Mucosa of rectum (tissue), 2 donors: ENCODE data around the gene CHD9.
"Not testable (repeated sequence)": the region's sequence is repeated elsewhere in the genome, so short reads cannot be mapped to it uniquely, and the experiment has no call there.

ENCODE experiments used
- H3K27ac ChIP-seq, 2 donors: one replicate each; pipeline ENCODE4 v1.7.0; 2013; ENCODE audit warnings: inconsistent platforms in 2 of 2, low read depth in 2 of 2, low read length in 2 of 2
- H3K27me3 ChIP-seq, 2 donors: one replicate each; pipeline ENCODE4 v1.7.0; 2013; ENCODE audit warnings: low read length in 2 of 2; ENCODE audit not compliant: control insufficient read depth in 2 of 2, insufficient read depth in 2 of 2
- H3K36me3 ChIP-seq, 2 donors: one replicate each; pipeline ENCODE4 v1.7.0; 2013; ENCODE audit warnings: low read length in 2 of 2; ENCODE audit not compliant: control insufficient read depth in 2 of 2, insufficient read depth in 2 of 2
- H3K4me1 ChIP-seq, 2 donors: one replicate each; pipeline ENCODE4 v1.7.0; 2013; ENCODE audit warnings: low read length in 2 of 2, mild to moderate bottlenecking in 1 of 2; ENCODE audit not compliant: control insufficient read depth in 2 of 2, insufficient read depth in 2 of 2
- H3K4me3 ChIP-seq, 2 donors: one replicate each; pipeline ENCODE4 v1.7.0; 2013; ENCODE audit warnings: low read length in 2 of 2
- H3K9ac ChIP-seq, 2 donors: one replicate each; pipeline ENCODE4 v1.7.0; 2013; ENCODE audit warnings: low read length in 2 of 2, low read depth in 1 of 2, mild to moderate bottlenecking in 1 of 2
- H3K9me3 ChIP-seq, 2 donors: one replicate each; pipeline ENCODE4 v1.7.0; 2013; ENCODE audit warnings: low read length in 2 of 2; ENCODE audit not compliant: control insufficient read depth in 2 of 2
- donor health status: healthy.
- donor health status: Normal muscosa, but diverticular disease.

The CHD9 gene

GRCh38 chr16:53035176-53035942, 19.4 kb upstream of the CHD9 start:
- H3K27me3 ChIP-seq, result no peaks in the 10 kb centered on the region
- no peak overlapping the region for H3K4me3 ChIP-seq
- H3K4me1 ChIP-seq, result peaks cover 5 to 18% of the 10 kb centered on the region in 2 donors
- H3K27ac ChIP-seq, result no peak overlapping the region
- H3K9ac ChIP-seq, result no peak overlapping the region
- H3K36me3 ChIP-seq, result no peaks in the 10 kb centered on the region
- H3K9me3 ChIP-seq, result no peaks in the 10 kb centered on the region

DNA sequence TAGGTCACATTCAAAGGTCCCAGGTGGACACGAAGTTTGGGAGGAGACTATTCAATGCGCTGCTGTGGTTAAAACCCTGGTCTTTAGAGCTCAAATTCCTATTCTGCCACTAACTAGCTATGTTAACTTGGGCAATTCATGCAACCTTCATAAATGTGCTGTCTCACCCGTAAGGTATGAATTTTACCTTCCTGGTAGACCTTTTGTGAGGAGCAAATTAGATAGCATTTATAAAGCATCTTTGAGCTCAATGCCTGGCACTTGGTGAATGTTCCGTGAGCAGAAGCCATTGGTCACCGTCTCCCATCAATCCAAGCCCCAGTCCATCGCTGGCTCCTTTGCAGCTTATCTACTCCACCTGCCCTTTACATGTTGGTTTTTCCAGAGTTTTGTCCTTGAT, 18.7 kb upstream of the CHD9 start:
- Histone ChIP-seq H3K27ac (no peak overlapping the region), H3K9ac (no peak overlapping the region), H3K4me3 (no peak overlapping the region), H3K36me3 (no peaks in the 10 kb centered on the region), H3K27me3 (no peaks in the 10 kb centered on the region), H3K9me3 (no peaks in the 10 kb centered on the region), H3K4me1 (peaks cover 5 to 14% of the 10 kb centered on the region in 2 donors)

DNA sequence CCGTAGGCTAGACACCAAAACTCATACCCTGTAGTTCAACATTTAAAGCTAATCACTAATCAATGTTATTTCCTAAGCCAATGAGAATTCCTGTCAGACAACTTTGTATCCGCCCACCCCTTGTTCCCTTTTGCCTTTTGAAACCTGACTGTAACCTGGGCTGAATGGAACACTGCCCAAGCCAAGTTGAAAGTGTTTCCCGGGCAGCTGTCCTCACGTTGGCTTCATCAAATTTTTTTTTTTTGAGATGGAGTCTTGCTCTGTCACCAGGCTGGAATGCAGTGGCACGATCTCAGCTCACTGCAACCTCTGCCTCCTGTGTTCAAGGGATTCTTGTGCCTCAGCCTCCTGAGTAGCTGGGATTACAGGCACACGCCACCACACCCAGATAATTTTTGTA, 18.1 kb upstream of the CHD9 start:
- H3K27ac ChIP-seq, H3K36me3 ChIP-seq, H3K27me3 ChIP-seq, H3K9ac ChIP-seq, H3K9me3 ChIP-seq, H3K4me3 ChIP-seq: not testable (repeated sequence)
- H3K4me1 ChIP-seq, result peaks cover 6 to 14% of the 10 kb centered on the region in 2 donors

DNA sequence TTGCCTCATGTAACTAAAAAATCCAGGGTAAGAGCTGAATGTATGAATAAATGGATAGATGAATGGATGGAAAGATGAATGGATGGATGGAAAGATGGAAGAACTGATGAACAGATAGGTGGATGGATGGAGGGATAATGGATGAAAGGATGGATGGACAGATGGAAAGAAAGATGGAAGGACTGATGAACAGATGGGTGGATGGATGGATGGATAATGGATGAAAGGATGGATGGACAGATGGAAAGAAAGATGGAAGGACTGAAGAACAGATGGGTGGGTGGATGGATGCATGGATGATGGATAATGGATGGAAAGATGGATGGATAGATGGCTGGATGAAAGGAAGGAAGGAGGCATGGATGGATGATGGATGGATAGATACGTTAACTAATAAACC, 14.0 kb upstream of the CHD9 start:
- H3K9me3 ChIP-seq, result no peaks in the 10 kb centered on the region
- H3K27ac ChIP-seq, result no peak overlapping the region
- H3K4me3 ChIP-seq, result no peak overlapping the region
- H3K4me1 ChIP-seq, result peaks cover 28 to 46% of the 10 kb centered on the region in 2 donors
- no peaks in the 10 kb centered on the region for H3K36me3 ChIP-seq
- H3K27me3 ChIP-seq, result no peaks in the 10 kb centered on the region
- H3K9ac ChIP-seq, result no peak overlapping the region

GRCh38 chr16:53041320-53042051, 13.3 kb upstream of the CHD9 start:
- Histone ChIP-seq H3K27me3 (no peaks in the 10 kb centered on the region), H3K36me3 (no peaks in the 10 kb centered on the region), H3K27ac (peak overlapping the region; percentile 54 to 87), H3K4me3 (no peak overlapping the region), H3K9me3 (no peaks in the 10 kb centered on the region), H3K4me1 (peaks cover 35 to 51% of the 10 kb centered on the region in 2 donors), H3K9ac (peak overlapping the region; percentile 32 to 34)

DNA sequence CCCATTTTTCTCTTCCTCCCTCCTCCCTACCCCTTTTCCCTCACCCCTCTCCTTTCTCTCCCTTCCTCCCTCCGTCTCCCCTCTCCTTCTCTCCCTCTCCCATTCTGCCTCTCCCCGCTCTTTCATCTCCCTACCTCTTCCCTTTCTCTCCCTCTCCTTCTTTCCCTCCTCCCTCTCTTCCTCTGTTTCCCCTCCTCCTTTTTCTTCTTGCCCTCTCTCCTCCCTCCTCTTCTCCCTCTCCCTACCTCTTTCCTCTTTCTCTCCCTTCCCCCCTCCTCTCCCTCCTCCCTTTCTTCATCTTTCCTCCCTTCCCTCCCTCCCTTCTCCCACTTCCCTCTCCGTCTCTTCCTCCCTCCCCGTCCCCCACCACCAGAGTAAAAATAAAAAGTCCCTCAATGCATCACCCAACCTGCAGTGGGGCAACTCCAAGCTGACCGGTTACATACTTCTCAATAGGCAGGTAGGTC, 12.5 kb upstream of the CHD9 start:
- Histone ChIP-seq H3K27me3 (no peaks in the 10 kb centered on the region), H3K4me3 (no peak overlapping the region), H3K27ac (peak overlapping the region; percentile 54 to 87), H3K9ac (peak overlapping the region; percentile 6 to 34), H3K4me1 (peaks cover 37 to 58% of the 10 kb centered on the region in 2 donors), H3K9me3 (no peaks in the 10 kb centered on the region), H3K36me3 (no peaks in the 10 kb centered on the region)

DNA sequence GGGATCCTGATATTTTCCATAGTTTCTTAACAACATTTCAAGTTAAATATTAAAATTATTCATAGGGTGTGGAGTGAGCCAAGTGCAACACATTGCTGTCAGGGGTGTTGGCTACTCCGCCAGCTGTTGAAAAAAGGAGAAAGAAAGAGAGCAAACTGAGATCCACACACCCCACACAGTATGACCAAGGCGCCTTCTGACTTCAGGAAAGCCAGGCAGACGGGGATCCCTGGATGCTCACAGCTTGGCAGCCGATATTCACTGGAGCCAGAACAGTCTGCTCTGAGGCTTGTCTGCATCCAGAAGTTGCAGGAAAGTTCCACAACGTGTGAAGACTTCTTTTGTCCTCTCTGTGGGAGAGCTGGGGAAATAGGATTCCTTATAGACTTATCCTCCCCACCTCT, 11.4 kb upstream of the CHD9 start:
- peaks cover 41 to 61% of the 10 kb centered on the region in 2 donors for H3K4me1 ChIP-seq
- H3K9ac ChIP-seq, result peak overlapping the region; percentile 49 to 54
- no peaks in the 10 kb centered on the region for H3K36me3 ChIP-seq
- peak overlapping the region; percentile 54 to 87 for H3K27ac ChIP-seq
- no peaks in the 10 kb centered on the region for H3K27me3 ChIP-seq
- no peaks in the 10 kb centered on the region for H3K9me3 ChIP-seq
- H3K4me3 ChIP-seq, result peak overlapping the region; percentile 43 to 56

DNA sequence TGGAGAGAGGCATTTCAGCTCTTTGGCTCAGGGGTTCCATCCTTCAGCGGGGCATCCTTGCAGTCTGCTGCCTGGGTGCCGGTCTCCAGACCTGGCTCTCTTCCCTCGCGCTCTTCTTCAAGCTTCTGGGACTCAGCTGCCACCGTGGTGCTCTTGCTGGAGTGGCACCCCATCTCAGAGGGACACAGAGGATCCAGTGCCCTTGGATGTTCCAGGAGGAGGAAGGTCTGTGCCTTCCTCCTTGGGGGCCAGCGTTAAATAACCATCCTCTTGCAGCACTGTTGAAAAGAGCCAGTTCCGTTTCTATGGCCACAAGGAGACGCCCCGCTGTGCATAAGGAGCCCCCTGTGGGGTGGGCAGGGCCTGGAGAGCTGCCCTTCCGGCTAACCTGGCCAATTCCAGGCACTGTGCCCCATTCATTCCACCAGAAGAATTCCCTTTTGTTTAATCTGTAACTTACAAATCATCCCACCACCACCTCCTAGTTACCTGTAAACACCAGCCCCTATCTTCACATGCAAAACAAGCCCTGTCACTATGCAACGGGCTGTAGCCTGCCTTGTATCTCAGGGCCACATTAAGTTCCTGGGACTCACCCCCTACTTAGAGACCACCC, 10.7 kb upstream of the CHD9 start:
- Histone ChIP-seq H3K4me3 (peak overlapping the region in 1 of 2 donors; percentile 43), H3K36me3 (no peaks in the 10 kb centered on the region), H3K9ac (peak overlapping the region; percentile 49 to 54), H3K27me3 (no peaks in the 10 kb centered on the region), H3K9me3 (no peaks in the 10 kb centered on the region), H3K4me1 (peaks cover 45 to 61% of the 10 kb centered on the region in 2 donors), H3K27ac (peak overlapping the region; percentile 54 to 87)

DNA sequence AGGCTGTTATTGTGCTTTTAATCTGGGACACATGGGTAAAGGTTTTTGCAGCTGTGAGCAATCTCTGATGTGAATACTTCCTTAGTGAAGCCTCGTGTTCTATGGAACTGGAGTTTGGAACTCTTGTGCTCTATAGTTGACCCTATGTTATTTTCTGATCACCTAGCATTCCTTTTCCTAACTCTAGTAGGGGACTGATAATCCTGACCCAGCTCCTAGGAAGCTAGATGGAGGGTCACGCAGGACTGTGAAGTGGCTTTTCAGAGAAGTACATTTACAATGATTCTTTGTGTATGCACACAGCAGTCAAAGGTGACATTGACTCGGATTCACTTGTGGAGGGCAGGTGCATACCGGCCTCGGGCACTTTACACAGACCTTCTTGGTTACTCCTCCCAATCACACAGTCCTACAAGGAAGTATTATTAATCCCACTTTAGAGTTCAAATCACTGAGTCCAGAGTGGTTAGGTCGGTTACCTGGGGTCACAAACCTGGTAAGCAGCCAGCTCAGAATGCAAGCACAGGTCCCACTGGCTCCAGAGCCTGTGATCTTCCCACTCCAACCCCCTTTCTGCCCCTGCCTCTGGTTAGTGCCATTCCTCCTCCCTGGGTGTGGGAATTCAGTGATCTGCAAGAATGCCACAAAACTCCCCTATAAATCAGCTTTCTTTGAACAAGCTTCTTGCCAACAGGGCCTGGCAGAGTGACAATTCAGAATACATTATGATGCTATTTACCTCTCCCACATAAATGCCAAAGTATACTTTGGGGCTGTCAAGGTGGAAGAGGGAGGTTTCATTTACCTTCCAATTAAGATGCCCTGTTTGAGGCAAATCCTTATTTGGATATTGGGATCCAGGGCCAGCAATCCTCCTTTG, 9.2 kb upstream of the CHD9 start:
- no peaks in the 10 kb centered on the region for H3K27me3 ChIP-seq
- peak overlapping the region; percentile 87 to 88 for H3K27ac ChIP-seq
- peak overlapping the region; percentile 12 to 33 for H3K4me3 ChIP-seq
- H3K4me1 ChIP-seq, result peaks cover 45 to 61% of the 10 kb centered on the region in 2 donors
- H3K9ac ChIP-seq, result peak overlapping the region; percentile 52 to 54
- no peaks in the 10 kb centered on the region for H3K36me3 ChIP-seq
- no peaks in the 10 kb centered on the region for H3K9me3 ChIP-seq
